Trophoblast cell (in vitro differentiated cells and primary cell): ENCODE data around the gene ZNF407.
A peak's percentile ranks its signal among the peaks of the same experiment; 100 is the strongest.

Experiments
- DNase-seq, 2 donors: peaks; one replicate each; pipeline ENCODE4 v3.0.0-alpha.2; 2016
- H2AFZ ChIP-seq: 2 replicates; pipeline ENCODE4 v1.6.1; 2013; ENCODE audit warnings: low read length, moderate library complexity, mild to moderate bottlenecking; ENCODE audit not compliant: insufficient read depth, poor library complexity
- H2AK5ac ChIP-seq: 2 replicates; pipeline ENCODE4 v1.6.1; 2013; ENCODE audit warnings: mild to moderate bottlenecking, low read length
- H2BK120ac ChIP-seq: 2 replicates; pipeline ENCODE4 v1.6.1; 2013; ENCODE audit warnings: low read length, mild to moderate bottlenecking, moderate library complexity; ENCODE audit not compliant: insufficient read depth, poor library complexity
- H2BK12ac ChIP-seq: 2 replicates; pipeline ENCODE4 v1.6.1; 2013; ENCODE audit warnings: mild to moderate bottlenecking, low read length, moderate library complexity
- H2BK5ac ChIP-seq: 2 replicates; pipeline ENCODE4 v1.6.1; 2013; ENCODE audit warnings: low read length, low read depth, moderate library complexity, mild to moderate bottlenecking; ENCODE audit not compliant: poor library complexity
- H3K14ac ChIP-seq: 2 replicates; pipeline ENCODE4 v1.6.1; 2013; ENCODE audit warnings: mild to moderate bottlenecking, low read length
- H3K18ac ChIP-seq: 2 replicates; pipeline ENCODE4 v1.6.1; 2013; ENCODE audit warnings: mild to moderate bottlenecking, low read length
- H3K23ac ChIP-seq: 2 replicates; pipeline ENCODE4 v1.6.1; 2013; ENCODE audit warnings: low read length
- H3K27ac ChIP-seq: 2 replicates; pipeline ENCODE4 v1.5.1; 2013; ENCODE audit warnings: low read depth, mild to moderate bottlenecking, inconsistent platforms, low read length, moderate library complexity
- H3K27me3 ChIP-seq: 2 replicates; pipeline ENCODE4 v1.6.1; 2013; ENCODE audit warnings: inconsistent platforms, mild to moderate bottlenecking, low read length, moderate library complexity; ENCODE audit not compliant: insufficient read depth
- H3K36me3 ChIP-seq, 2 experiments: 1 replicate in 1 of 2; 2 replicates in 1 of 2; pipeline ENCODE4 v1.6.1; 2013; ENCODE audit warnings: low read length in 2 of 2, mild to moderate bottlenecking in 2 of 2, moderate library complexity in 1 of 2; ENCODE audit not compliant: insufficient read depth in 2 of 2, control insufficient read depth in 1 of 2
- H3K4ac ChIP-seq: 2 replicates; pipeline ENCODE4 v1.6.1; 2013; ENCODE audit warnings: low read depth, mild to moderate bottlenecking, low read length, moderate library complexity
- H3K4me1 ChIP-seq, 2 experiments: 1 replicate in 1 of 2; 2 replicates in 1 of 2; pipeline ENCODE4 v1.6.1; 2013; ENCODE audit warnings: low read length in 2 of 2, mild to moderate bottlenecking in 2 of 2, moderate library complexity in 1 of 2; ENCODE audit not compliant: insufficient read depth in 2 of 2, control insufficient read depth in 1 of 2
- H3K4me2 ChIP-seq: 2 replicates; pipeline ENCODE4 v1.6.1; 2013; ENCODE audit warnings: inconsistent platforms, mild to moderate bottlenecking, low read length, moderate library complexity
- H3K4me3 ChIP-seq: 2 replicates; pipeline ENCODE4 v1.5.1; 2013; ENCODE audit warnings: mild to moderate bottlenecking, low read depth, low read length, inconsistent platforms
- H3K79me1 ChIP-seq: one replicate; pipeline ENCODE4 v1.6.1; 2013; ENCODE audit warnings: low read length
- H3K79me2 ChIP-seq: 2 replicates; pipeline ENCODE4 v1.6.1; 2013; ENCODE audit warnings: low read length, mild to moderate bottlenecking; ENCODE audit not compliant: control insufficient read depth, insufficient read depth, poor library complexity
- H3K9ac ChIP-seq: 2 replicates; pipeline ENCODE4 v1.6.1; 2013; ENCODE audit warnings: mild to moderate bottlenecking, low read length
- H3K9me3 ChIP-seq: 2 replicates; pipeline ENCODE4 v1.6.1; 2013; ENCODE audit warnings: low read depth, mild to moderate bottlenecking, control low read depth, inconsistent platforms, low read length; ENCODE audit not compliant: insufficient read depth
- H4K12ac ChIP-seq: 2 replicates; pipeline ENCODE4 v1.6.1; 2013; ENCODE audit warnings: low read depth, mild to moderate bottlenecking, low read length, moderate library complexity
- H4K8ac ChIP-seq: 2 replicates; pipeline ENCODE4 v1.6.1; 2013; ENCODE audit warnings: low read depth, mild to moderate bottlenecking, low read length, moderate library complexity
- H4K91ac ChIP-seq: one replicate; pipeline ENCODE4 v1.6.1; 2013; ENCODE audit warnings: low read depth, mild to moderate bottlenecking, low read length, moderate library complexity
- WGBS: extraction: QIAGEN DNeasy Blood & Tissue Kit; methylation state at CpG from one replicate; pipeline ENCODE4 v1.1.7; 2013; ENCODE audit warnings: missing lambda C conversion rate; ENCODE audit not compliant: insufficient read length, insufficient coverage; ENCODE audit errors: extremely low coverage; 5-methylcytosine and 5-hydroxymethylcytosine counted together

ZNF407 gene

GRCh38 chr18:74632856-74633255 is 35.2 kb downstream of the ZNF407 start:
- H3K4me3 ChIP-seq, result no peak overlapping the region
- no peak for DNase-seq
- H3K14ac ChIP-seq, result no peak overlapping the region
- H3K27me3 ChIP-seq, result no peaks in the 10 kb centered on the region
- H3K18ac ChIP-seq, result no peak overlapping the region
- no peaks in the 10 kb centered on the region for H3K79me2 ChIP-seq
- H4K8ac ChIP-seq, result no peak overlapping the region
- peaks cover 0 to 2% of the 10 kb centered on the region in 2 experiments for H3K36me3 ChIP-seq
- no peak overlapping the region for H3K9ac ChIP-seq
- H3K9me3 ChIP-seq, result no peaks in the 10 kb centered on the region
- H4K91ac ChIP-seq, result no peak overlapping the region
- H3K4me2 ChIP-seq, result no peak overlapping the region
- H3K27ac ChIP-seq, result no peak overlapping the region
- H4K12ac ChIP-seq, result no peak overlapping the region
- no peak overlapping the region for H2BK12ac ChIP-seq
- no peak overlapping the region for H2AFZ ChIP-seq
- peaks cover 6 to 22% of the 10 kb centered on the region in 2 experiments for H3K4me1 ChIP-seq
- H3K79me1 ChIP-seq, result no peaks in the 10 kb centered on the region
- H3K23ac ChIP-seq, result no peak overlapping the region
- H2BK5ac ChIP-seq, result no peak overlapping the region
- no peak overlapping the region for H2AK5ac ChIP-seq
- no CpG with 5 or more reads among the region's 4 CpGs for WGBS
- no peak overlapping the region for H2BK120ac ChIP-seq
- no peak overlapping the region for H3K4ac ChIP-seq

GRCh38 chr18:74633652-74634352 is 36.1 kb downstream of the ZNF407 start:
- Histone ChIP-seq H4K12ac (no peak overlapping the region), H3K4me1 (peaks cover 6 to 19% of the 10 kb centered on the region in 2 experiments), H3K27me3 (no peaks in the 10 kb centered on the region), H2BK12ac (no peak overlapping the region), H4K91ac (no peak overlapping the region), H3K4ac (no peak overlapping the region), H3K4me3 (no peak overlapping the region), H3K36me3 (peaks cover 0 to 2% of the 10 kb centered on the region in 2 experiments), H2BK5ac (no peak overlapping the region), H3K14ac (no peak overlapping the region), H3K9ac (no peak overlapping the region), H3K18ac (no peak overlapping the region), H2AFZ (no peak overlapping the region), H3K79me1 (no peaks in the 10 kb centered on the region), H3K79me2 (no peaks in the 10 kb centered on the region), H2AK5ac (no peak overlapping the region), H3K4me2 (no peak overlapping the region), H2BK120ac (no peak overlapping the region), H4K8ac (no peak overlapping the region), H3K27ac (no peak overlapping the region), H3K23ac (no peak overlapping the region), H3K9me3 (no peaks in the 10 kb centered on the region)
- WGBS, result no CpG with 5 or more reads among the region's 13 CpGs
- no peak for DNase-seq

DNA sequence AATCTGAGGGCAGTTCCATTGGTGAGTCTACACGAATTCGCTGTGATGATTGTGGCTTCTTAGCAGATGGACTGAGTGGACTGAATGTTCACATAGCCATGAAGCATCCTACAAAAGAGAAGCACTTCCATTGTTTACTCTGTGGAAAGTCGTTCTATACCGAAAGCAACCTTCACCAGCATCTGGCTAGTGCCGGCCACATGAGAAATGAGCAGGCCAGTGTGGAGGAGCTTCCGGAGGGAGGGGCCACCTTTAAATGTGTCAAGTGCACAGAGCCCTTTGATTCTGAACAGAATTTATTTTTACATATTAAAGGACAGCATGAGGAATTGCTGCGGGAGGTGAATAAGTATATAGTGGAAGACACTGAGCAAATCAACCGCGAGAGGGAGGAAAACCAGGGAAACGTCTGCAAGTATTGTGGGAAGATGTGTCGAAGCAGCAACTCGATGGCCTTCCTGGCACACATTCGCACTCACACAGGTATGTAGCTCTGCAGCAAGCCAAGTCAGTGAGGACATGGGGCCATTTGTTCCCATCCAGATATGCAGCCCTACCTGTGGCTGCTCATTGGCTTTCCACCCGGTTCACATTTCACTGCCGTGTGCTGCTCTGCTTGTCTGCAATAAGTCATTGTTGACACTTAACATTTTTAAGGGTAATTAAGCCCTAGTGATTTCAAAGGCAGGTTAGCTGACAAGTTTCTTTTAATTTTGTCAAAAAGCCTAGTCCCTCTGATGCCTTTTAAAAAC is 37.7 kb downstream of the ZNF407 start:
- no peak overlapping the region for H3K4ac ChIP-seq
- no peak overlapping the region for H2BK120ac ChIP-seq
- H3K79me1 ChIP-seq, result no peaks in the 10 kb centered on the region
- H4K91ac ChIP-seq, result no peak overlapping the region
- H3K18ac ChIP-seq, result no peak overlapping the region
- H3K14ac ChIP-seq, result no peak overlapping the region
- no peak overlapping the region for H4K8ac ChIP-seq
- peak; percentile 30 to 52 for DNase-seq
- no peak overlapping the region for H4K12ac ChIP-seq
- H3K4me1 ChIP-seq, result peaks cover 6 to 19% of the 10 kb centered on the region in 2 experiments
- peaks cover 0 to 2% of the 10 kb centered on the region in 2 experiments for H3K36me3 ChIP-seq
- no peak overlapping the region for H3K4me3 ChIP-seq
- H3K27me3 ChIP-seq, result no peaks in the 10 kb centered on the region
- no peak overlapping the region for H3K23ac ChIP-seq
- H2AFZ ChIP-seq, result no peak overlapping the region
- H2AK5ac ChIP-seq, result no peak overlapping the region
- H3K9me3 ChIP-seq, result no peaks in the 10 kb centered on the region
- no CpG with 5 or more reads among the region's 15 CpGs for WGBS
- H3K27ac ChIP-seq, result peak overlapping the region; percentile 64
- H3K79me2 ChIP-seq, result no peaks in the 10 kb centered on the region
- H2BK12ac ChIP-seq, result peak overlapping the region; percentile 19
- no peak overlapping the region for H2BK5ac ChIP-seq
- no peak overlapping the region for H3K9ac ChIP-seq
- H3K4me2 ChIP-seq, result no peak overlapping the region

DNA sequence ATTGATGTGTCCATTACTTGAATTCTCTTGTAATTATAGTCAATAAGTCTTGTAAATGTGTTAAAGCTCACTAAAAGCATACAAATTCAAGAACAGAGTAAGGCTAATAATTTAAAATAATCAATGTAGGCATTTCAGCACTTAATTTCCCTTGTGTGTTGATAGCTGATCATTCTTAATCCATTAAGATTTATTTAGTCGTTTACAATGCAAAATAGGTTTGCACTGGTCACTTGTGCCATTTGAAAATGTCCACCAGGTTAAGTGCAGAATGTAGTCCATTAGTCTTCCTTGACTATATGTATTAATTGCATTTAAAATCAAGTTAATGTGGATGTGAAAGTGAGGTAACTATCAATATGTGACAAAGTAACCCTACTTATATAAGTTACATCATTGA is 39.4 kb downstream of the ZNF407 start:
- Histone ChIP-seq H3K4me1 (peaks cover 6 to 14% of the 10 kb centered on the region in 2 experiments), H3K4me3 (no peak overlapping the region), H3K36me3 (peaks cover 0 to 2% of the 10 kb centered on the region in 2 experiments), H4K91ac (no peak overlapping the region), H4K12ac (no peak overlapping the region), H2BK120ac (no peak overlapping the region), H3K9ac (no peak overlapping the region), H3K18ac (no peak overlapping the region), H3K14ac (no peak overlapping the region), H3K9me3 (no peaks in the 10 kb centered on the region), H3K4ac (no peak overlapping the region), H3K79me1 (no peaks in the 10 kb centered on the region), H2BK5ac (no peak overlapping the region), H2BK12ac (no peak overlapping the region), H2AFZ (no peak overlapping the region), H3K23ac (no peak overlapping the region), H3K27ac (no peak overlapping the region), H3K4me2 (no peak overlapping the region), H3K27me3 (no peaks in the 10 kb centered on the region), H4K8ac (no peak overlapping the region), H2AK5ac (no peak overlapping the region), H3K79me2 (no peaks in the 10 kb centered on the region)
- no peak for DNase-seq
- WGBS, result no CpG with 5 or more reads among the region's 1 CpG
